Posterior vena cava (tissue), 2 donors: Measurements from ENCODE around the gene BAHD1. TPM values are rescaled to one million over a fixed set of nuclear protein-coding genes. Genes with fewer than 3 reads are reported as not detected.
A peak's percentile ranks its signal among the peaks of the same experiment; 100 is the strongest.

Experiments used
- DNase-seq: peaks from one replicate; pipeline ENCODE4 v3.0.0-alpha.2; 2020; ENCODE audit warnings: low spot score
- intact Hi-C, 2 donors: fragments of 100-400 bp; cut with DNase I; formaldehyde crosslinking; loops; one replicate each; pipeline versions ENCODE4 v1.14.1 to v1.14.2; 2022 to 2023
- total RNA-seq, 2 donors: library from RNA; stranded (reverse); fragmentation: NEBNext Ultra II Directional; extraction: Animal tissue kit (Norgen Biotek cat#: 25700); gene quantifications; one replicate each; pipeline ENCODE4 v1.2.1, GENCODE V29; 2021
- donor health status: DM: yes; HTN: yes; CAD: no.
- donor health status: DM: yes; HTN: yes; CAD: no.

The BAHD1 gene
- total RNA-seq, 2 donors from 2014 or later = 11.9 to 13.8 TPM

DNA sequence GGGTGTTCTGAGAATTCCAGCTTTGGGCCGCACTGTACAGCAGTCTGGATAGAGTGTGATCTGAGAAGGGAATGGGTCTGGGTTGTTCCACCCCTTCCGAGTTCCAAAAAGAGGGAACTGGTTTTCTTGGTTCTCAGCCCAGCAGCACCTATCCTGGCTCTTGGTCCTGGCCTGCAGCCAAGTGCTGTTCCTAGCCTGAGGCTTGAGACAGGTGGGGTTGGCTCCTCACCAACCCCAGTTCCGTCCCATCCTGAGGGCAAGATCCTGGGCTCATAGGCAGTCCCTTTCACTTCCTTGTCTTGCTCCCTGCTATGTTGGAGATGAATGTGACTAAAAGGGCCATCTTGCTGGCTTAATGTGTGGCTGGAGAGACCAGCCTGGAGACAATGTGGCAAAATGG lies 20.0 kb upstream of the BAHD1 start:
- intact Hi-C loops = loop anchor here (2.0 to 5.0 kb wide), 2 partner anchors 140 to 242 kb away; no protein-coding TSS in a partner anchor
- no peak for DNase-seq

DNA sequence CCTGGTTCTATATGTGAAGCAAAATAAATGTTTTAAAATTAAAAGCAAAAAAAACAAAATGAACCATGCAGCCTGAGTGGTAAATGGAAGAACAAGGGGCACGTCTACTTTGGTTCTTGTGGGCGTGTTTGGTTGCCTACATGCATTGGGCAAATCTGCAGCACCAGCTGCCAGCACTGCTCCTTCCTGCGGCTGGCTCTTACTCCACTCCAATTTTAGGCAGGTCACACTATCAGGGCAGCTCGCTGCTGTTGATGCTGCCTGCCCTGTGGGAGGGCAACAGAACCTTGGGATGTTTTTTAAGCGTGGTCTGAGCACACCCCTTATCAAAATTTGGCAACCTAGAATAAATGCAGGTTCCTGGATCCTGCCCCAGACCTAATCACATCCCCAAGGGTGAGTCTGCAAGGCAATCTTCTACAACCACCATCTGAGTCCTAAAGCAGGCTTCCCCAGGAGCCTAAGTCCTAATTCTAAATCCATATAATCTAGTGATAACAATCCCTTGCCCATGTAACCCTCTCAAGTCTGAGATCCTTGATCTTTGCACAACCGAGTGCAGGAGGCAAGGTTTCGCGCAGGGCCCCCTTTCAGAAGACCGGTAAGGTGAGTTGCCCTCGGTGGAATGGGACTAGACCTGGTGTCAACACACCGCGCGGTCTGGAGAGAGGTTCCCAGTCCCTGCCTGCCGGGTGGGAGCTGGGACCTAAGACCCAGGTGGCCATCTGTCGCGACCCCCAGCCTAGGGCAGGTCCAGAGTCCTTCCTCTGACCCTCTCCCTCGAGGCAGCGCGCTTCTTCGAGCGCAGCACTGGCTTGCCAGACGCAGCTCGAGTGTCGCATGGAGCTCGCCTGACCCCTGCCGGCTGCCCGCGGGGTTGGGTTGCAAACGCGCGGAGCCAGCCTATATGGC lies 19.3 kb upstream of the BAHD1 start:
- intact Hi-C loops = loop anchor here (1.0 to 5.0 kb wide), 3 partner anchors 24 to 241 kb away; no protein-coding TSS in a partner anchor
- DNase-seq = peak; percentile 94

DNA sequence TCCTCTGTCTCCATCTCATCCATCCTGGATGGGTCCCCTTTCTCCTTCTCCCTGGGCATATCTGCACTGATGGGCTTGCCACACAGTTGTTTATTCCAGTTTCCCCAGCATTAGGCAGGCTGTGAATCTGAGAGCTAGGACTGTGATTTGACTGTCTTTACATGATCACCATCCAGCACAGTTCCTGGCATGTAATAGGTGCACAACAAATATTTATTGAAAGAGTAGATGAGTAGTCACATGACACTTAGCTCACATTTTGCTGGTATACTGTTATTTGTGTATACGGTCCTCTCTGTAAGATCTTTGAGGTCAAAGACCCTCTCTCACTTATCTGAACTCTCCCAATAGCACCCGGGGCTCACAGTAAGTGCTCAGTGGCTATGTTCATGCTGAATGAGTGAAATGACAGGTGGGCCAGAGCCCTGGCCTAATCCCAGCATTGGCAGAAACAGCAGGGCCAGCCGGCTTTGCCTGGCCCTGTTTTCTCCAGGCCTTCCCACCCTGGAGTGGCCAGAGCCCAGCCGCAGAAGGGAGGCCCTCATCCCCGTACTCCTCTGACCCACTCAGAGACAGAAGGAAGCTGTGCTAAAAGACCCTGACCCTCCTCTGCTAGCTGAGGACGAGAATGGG lies 16.2 kb upstream of the BAHD1 start:
- DNase-seq = no peak
- intact Hi-C loops = loop anchor here in 1 of 2 donors (5.0 kb wide), 2 partner anchors 147 to 238 kb away; no protein-coding TSS in a partner anchor

DNA sequence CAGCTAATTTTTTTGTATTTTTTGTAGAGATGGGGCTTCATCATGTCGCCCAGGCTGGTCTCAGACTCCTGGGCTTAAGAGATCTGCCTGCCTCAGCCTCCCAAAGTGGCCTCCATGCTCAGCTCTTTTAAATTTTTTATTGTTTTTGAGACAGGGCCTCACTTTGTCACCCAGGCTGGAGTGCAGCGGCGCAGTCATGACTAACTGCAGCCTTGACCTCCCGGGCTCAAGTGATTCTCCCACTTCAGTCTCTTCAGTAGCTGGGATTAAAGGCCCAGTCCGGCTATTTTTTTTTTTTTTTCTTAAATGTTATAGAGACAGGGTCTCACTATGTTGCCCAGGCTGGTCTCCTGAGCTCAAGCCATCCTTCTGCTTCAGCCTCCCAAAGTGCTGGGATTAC lies 15.1 kb upstream of the BAHD1 start:
- intact Hi-C loops = loop anchor here in 1 of 2 donors (5.0 kb wide), 1 partner anchor 148 kb away; no protein-coding TSS in a partner anchor
- no peak for DNase-seq

DNA sequence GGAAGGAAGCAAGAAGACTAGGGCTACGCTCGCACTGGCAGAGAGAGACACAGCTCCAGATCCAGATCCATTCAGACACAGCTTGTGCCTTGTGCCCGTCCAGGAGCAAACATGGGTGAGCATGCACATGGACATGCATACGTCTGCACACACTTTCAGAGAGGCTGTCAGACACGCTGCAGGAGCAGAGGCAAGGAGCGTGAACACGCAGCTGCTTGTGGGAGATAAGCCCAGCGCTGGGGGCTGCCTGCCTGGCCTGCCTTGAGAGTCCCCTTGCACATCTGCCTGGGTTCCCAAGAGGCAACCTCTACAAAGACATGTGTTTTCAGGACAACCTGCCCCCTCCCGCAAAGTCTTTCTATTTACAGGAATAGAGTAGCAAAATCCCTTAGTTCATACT lies 13.6 kb upstream of the BAHD1 start:
- intact Hi-C loops = loop anchor here in 1 of 2 donors (5.0 kb wide), 1 partner anchor 150 kb away; no protein-coding TSS in a partner anchor
- DNase-seq = no peak

DNA sequence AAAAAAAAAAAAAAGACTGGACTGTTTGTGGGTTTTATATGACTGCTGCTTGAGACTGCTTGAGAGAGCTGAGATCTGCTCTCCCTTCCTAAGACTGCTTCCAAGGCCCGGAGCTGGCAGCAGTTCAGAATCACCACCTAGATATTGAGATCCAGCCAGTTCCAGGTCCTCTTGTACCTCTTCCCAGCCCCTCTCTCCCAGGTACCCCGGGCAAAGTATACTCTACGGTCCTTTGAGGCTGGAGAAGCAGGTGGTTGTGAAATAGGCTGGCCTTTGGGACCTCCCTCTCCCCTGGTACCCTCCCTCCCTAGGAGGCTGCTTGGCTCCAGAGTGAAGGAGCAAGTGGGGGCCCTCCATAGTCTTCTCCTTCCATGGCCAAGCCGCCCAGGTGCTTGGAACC lies 12.6 kb upstream of the BAHD1 start:
- intact Hi-C loops = loop anchor here in 1 of 2 donors (5.0 kb wide), 1 partner anchor 151 kb away; no protein-coding TSS in a partner anchor
- DNase-seq = no peak

DNA sequence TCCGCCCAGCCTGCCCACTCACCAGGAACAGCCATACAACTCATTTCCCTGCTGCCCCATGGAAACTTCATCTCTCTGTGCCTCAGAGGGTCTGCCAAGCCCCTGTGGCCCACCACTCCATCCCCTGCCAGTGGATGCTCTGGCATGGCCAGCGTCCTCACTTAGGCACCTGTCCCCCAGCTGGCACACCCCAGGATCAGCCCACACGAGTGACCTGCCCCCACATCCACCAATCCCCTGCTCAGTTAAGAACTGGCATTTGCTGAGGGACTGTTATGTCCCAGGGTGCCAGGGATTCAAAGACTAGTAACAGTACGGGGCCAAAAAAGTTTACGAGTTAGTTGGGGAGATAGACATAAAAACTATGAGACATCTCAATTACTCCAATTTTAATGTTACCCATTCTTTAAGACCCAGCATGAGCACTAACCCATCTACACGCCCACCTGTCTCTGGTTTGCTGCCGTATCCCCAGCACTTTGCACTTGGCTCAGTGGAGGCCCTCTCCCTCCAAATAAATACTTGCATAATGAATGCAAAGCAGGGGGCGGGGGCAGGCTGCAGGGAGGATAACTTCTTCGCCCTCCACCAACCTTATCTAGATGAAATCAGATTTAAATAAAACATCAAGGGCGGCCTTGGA lies 11.6 kb upstream of the BAHD1 start:
- intact Hi-C loops = loop anchor here in 1 of 2 donors (5.0 kb wide), 1 partner anchor 152 kb away; no protein-coding TSS in a partner anchor
- no peak for DNase-seq

DNA sequence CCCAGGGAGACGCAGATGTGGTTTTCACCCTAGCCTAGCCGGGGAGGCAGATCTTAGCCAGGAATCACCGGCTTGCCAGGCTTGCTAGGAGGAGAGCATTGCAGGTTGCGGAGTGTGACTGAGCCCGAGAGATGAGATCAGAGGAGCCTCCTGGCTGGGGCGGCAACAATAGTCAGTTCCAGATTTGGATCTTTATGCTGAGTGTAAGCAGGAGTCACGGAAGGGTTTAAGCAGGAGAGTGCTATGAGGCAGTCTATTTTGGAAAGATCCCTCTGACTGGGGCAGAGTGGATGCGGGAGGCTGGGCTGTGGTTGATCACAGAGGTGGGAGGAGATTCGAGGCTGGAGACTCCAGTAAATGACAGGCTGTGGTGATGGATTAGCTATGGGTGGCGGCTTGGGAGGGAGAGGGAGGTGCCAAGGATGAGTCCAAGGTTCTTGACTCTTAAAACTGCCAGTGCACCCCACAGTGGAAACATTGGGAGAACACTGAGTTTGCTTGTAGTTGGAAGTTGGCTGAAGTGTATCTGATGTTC lies 10.4 kb upstream of the BAHD1 start:
- no peak for DNase-seq
- intact Hi-C loops = no loop called here

DNA sequence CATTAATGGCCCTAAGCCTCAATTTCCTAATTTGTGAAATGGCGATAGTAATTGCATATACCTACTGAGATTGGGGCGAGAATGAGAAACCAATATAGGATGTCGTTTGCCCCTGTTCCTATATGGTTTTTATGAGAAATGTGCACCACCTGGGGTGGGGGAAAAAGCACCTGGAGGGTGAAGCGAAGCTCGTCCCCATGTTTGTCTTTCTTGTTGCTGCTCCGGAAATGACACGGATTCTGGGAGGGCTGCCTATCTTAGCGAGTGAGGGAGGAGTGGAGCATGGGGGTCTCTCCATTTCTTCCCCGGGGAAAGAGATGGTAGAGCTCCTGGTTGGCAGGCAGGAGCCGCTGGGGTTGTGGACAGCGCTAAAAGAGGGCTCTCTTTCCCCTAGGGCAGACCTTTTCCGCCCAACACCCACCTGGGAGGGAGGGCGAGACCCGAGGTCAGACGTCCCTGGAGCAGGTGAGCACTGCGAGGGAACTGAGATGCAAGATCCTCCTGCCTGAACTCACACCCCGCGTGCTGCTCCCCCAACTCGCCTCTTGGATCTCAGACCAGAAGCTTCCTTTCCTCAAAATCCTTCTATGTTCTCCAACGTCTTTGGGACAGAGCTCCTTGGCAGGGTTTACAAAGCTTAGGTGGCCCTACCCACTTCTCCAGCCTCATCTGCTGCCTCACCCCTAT lies 5.6 kb upstream of the BAHD1 start:
- intact Hi-C loops = no loop called here
- DNase-seq = no peak

DNA sequence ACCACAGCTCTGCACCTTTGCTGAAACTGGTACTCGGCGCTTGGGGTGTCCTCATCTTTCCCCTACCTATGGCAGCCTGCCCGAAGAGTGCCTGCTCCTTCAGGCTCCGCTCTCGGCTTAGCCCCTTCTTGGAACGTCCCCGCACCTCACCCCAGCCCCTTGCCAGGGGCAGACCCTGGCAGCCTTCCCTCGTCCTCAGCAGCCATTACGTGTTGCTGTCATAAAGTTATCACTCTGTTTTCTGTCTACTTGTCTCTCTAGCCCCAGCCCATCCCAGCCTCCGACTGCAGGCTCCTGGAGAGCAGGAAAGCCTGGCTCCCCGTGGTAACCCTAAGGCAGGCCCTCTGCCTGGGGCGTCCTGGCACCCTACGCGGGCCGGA lies 5.1 kb upstream of the BAHD1 start:
- intact Hi-C loops = no loop called here
- no peak for DNase-seq

DNA sequence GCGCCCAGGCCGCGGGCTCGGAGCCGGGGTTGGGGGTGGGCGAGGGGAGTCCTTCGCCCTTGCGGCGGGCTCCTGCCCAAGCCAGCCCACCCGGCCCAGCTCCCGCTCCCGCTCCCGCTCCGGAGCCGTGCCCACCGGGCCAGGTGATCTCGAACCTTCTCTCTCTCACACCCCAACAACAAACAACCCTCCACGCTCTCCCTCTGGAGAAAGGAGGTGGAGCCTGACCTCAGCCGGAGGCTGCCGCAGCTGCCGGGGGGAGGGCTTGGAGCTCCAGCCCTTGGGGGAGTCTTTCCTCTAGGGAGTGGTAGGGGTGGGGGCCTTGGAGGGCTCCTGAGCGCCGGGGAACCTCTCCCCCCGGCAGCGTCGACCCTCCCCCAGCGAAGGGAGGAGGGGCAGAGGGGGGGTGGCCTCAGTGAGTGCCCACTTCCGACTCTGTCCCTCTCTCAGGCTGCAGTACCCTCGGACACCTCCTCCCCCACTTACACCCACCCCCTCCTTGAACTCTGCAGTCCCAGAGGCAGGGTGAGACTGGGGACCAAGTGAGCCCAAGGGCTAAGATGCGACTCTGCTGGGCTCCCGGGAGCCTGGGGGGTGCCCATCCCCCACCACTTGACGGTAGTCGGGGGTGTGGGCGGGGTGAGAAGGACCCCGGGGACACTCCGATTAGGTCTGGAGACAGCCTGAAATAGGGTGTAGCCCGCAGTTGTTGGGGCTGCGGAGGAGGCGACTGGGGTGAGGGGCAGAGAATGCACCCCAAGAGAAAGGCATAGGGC lies 4.4 kb upstream of the BAHD1 start:
- DNase-seq = no peak
- intact Hi-C loops = no loop called here

DNA sequence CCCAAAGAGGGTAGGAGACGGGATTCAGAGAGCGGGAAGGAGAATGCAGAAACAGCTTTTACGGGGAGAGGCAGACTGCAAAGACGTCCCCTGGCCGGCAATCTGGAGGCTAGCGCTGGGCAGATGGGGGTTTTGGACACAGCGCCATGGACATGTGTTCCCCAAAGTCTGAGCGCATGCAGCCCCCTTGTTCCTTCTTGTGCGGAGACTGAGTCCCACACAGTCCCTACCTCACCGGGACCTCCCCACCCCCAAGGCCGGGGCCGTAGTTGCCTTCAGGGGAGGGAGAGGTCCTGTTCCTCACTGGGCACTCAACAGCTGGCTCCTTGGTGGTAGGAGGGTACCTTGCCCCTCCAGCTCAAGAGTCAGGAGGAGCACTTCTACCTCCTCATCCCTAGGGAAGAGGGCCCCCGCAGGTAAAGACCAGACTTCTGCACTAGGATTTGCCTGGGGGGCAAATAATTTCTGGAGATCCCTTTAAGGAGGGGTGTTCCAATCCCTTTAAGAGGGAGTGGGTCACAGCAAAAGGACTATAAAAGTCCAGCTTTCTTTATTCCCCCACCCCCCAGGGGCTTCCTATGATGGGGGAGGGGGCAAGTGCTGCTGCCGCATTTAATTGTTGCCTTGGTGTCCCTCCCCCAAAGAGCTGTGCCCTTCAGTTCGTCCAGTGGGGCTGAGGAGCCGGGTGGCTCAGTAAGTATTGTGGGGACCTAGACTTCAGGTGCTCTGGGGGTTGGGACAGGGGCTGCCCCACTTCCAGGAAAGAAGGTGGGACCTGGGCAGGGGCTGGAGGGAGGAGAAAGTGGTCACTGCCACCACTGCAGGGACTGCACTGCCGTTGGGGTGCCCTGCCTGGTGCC lies 3.6 kb upstream of the BAHD1 start:
- intact Hi-C loops = no loop called here
- no peak for DNase-seq

DNA sequence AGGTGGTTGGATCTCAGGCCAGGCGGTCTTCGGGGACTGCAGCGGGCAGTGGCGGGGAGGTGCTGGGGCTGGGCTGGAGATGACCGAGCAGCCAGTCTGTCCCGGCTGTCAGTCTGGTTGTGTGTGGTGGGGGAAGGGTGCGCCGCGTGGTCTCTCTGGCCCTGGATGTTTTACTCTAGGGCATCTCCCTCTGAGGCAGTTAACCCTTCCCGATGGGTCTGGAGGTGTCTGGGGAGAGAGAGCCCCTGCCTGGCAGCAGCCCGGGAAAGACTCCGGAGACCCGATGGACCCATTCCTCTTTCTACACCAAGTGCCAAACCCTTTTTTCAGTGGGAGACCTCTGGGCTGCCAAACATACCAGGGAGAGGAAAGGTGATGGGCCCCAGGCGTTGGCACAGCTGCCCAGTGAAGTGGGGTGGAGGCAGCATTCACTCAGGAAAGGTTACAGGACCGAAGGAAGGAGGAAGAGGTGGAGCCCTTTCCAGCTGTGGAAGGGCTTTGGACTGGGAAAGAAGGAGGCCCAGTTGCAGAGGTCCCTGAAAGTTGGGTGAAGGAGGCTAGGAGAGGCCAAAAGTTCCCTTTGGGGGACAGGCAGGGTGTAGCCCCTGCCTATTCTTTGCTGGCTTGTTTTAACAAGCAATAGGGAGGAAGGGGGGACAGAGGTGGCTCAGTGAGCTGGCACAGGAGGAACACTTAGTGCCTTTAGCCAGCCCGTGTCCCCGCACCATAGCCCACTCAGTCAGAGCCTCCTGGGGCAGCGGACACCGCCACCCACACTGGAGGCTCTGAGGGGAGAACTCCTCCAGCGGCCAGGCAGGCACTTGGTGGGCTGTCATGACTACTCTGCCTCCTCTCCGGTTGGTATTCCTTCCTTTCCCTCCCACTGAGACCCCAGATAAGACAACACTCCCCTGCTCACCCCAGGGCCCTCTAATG lies 2.7 kb upstream of the BAHD1 start:
- no peak for DNase-seq
- intact Hi-C loops = no loop called here

DNA sequence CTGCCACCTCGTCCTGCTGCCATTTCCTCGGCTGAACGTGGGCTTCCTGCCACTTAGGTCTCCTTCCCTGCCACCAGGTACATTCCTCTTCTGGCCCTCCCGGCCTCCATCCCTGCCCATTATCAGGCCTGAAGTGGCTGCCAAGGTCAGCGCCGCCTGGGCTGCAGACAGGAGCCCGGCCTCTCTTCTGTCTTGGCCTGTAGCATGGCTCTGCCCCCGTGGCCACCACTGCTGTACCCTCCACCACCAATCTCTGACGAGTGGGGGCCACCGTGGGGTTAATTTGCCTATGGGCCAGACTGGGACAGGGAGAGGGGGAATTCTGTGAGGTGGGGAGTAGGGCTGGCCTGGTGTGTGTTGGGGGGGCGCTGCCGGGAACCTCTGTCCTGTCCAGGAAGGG lies 2.0 kb upstream of the BAHD1 start:
- no peak for DNase-seq
- intact Hi-C loops = no loop called here

DNA sequence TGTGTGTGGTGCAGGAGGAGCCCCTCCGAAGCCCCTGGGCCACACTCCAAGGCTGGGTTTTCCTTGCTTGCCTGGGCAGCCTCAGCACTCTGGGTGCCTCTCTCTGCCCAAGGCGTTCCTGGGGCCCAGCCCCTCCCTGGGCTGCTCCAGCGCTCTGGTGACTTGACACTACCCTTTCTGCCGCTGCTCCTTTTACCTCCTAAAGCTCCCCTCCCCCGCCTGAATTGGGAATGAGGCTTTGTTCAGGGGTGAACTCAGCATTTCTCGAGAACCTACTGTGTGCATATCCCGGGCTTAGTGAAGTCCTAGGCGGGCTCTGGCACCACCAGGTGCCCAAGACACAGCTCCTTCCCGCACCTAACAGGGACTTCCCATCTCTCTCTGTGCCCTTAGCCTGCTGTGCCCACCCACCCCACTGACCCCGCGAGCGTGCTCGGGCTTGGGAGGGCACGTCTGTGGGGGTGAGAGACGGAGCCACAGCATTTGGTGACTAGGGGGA lies 1.2 kb upstream of the BAHD1 start:
- no peak for DNase-seq
- intact Hi-C loops = no loop called here
